Gastrocnemius medialis (tissue), 4 donors: ENCODE results near the gene HIC2. TPM values are rescaled to one million over a fixed set of nuclear protein-coding genes. Genes with fewer than 3 reads are reported as not detected.

Experiments used
- ATAC-seq, 2 donors: fragments of 150-250 bp; one replicate each; pipeline ENCODE4 v1.9.1; 2016
- DNase-seq, 2 donors: peaks; one replicate each; pipeline ENCODE4 v3.0.0-alpha.2; 2019
- H3K27ac ChIP-seq, 4 donors: fragments of 200-600 bp; sonication (generic); 1 replicate in 1 of 4; 2 replicates in 3 of 4; pipeline ENCODE4 v1.5.1; 2016 to 2018; ENCODE audit warnings: mild to moderate bottlenecking in 2 of 4, moderate library complexity in 1 of 4
- H3K27me3 ChIP-seq, 3 donors: fragments of 200-600 bp; sonication (generic) in 2 of 3; 1 replicate in 1 of 3; 2 replicates in 2 of 3; pipeline versions ENCODE4 v1.5.1 to v1.6.0; 2016 to 2019; ENCODE audit warnings: mild to moderate bottlenecking in 1 of 3, moderate library complexity in 1 of 3
- H3K36me3 ChIP-seq, 2 donors: fragments of 200-600 bp; sonication (generic) in 1 of 2; one replicate each; pipeline ENCODE4 v1.5.1; 2017 to 2018
- H3K4me1 ChIP-seq, 2 donors: fragments of 200-600 bp; sonication (generic) in 1 of 2; one replicate each; pipeline ENCODE4 v1.5.1; 2016 to 2017; ENCODE audit warnings: mild to moderate bottlenecking in 2 of 2
- H3K4me3 ChIP-seq, 4 donors: fragments of 200-600 bp; sonication (generic) in 3 of 4; 1 replicate in 1 of 4; 2 replicates in 3 of 4; pipeline ENCODE4 v1.5.1; 2016 to 2019; ENCODE audit warnings: mild to moderate bottlenecking in 2 of 4
- H3K9me3 ChIP-seq, 3 donors: fragments of 200-600 bp; sonication (generic) in 2 of 3; 1 replicate in 1 of 3; 2 replicates in 2 of 3; pipeline ENCODE4 v1.5.1; 2016 to 2019
- POLR2A ChIP-seq, 2 donors: fragments of 450-650 bp; IDR thresholded peaks; one replicate each; pipeline ENCODE4 v1.6.1; 2017; ENCODE audit warnings: antibody characterized with exemption in 2 of 2, mild to moderate bottlenecking in 2 of 2, moderate library complexity in 2 of 2
- in situ Hi-C, 4 donors: fragments of 200-750 bp; cut with MboI; loops; one replicate each; pipeline versions ENCODE4 v1.15.0 to v1.8.0; 2017; ENCODE audit warnings: low sequenced_read_pairs in 4 of 4
- intact Hi-C: fragments of 100-400 bp; cut with DNase I; formaldehyde crosslinking; loops from one replicate; pipeline ENCODE4 v1.15.1; 2023; ENCODE audit warnings: low total_unique reads
- total RNA-seq, 4 donors: library from RNA; depleted of rRNA; stranded (reverse); fragments of >200 nt; gene quantifications; one replicate each; pipeline versions ENCODE4 v1.1.0 to v1.2.3, GENCODE V29; 2016
- TF ChIP-seq, protein P1 (sequence below), 5 experiments: fragments of 450-650 bp in 3 of 5; fragments of 200-600 bp in 2 of 5; sonication (generic) in 2 of 5; IDR thresholded peaks in 4 of 5; conservative IDR thresholded peaks in 1 of 5; 1 replicate in 4 of 5; 2 replicates in 1 of 5; pipeline ENCODE4 v1.5.1; 2016 to 2019; ENCODE audit warnings: antibody characterized with exemption in 5 of 5, mild to moderate bottlenecking in 3 of 5, moderate library complexity in 3 of 5

HIC2 gene
- total RNA-seq, 4 donors from 2014 or later, result 1.5 to 4.0 (median 2.0) TPM

DNA sequence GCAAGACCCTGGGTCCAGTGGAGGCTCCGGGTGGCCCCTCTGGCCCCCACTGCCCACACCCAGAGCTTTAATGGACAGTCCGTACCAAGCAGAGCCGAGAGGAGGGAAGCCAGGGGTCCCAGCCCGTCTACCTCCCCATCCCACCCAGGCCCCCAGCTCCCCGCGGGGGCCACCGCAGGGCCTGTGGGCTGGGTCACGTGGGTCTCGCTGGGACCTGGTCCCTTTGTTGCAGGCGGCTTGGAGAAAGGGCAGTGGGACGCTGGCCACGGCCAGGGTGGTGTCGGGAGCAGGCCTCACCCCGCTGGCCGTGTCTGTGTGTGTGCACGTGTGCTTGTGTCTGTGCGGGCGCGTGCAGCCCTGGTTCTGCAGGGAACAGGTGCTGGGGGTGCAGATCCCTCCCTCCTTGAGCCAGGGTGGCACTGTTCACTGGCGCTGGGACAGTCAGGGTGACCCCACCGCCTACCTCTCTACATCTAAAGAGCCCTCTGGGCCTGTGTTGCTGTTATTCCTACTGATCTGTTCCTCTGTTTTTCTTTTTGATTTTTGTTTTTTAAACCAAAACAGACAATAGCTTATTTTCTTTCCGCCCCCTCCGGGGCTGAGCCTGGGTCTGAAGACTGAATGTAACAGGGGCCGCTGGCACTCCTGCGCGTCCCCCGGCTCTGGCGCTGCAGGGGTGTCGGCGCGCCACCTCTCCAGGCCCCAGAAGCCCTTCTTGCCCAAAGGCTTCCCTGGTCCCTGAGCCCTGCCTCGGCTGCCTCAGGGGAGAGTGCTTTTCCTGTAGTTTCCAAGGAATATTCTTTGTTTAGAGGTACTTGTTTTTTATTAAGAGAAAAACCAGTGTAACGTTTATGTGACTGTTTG, 29.9 kb downstream of the HIC2 start:
- TF ChIP-seq POLR2A (IDR thresholded peaks at IDR 0.05), result no peak
- TF ChIP-seq, protein P1, sequence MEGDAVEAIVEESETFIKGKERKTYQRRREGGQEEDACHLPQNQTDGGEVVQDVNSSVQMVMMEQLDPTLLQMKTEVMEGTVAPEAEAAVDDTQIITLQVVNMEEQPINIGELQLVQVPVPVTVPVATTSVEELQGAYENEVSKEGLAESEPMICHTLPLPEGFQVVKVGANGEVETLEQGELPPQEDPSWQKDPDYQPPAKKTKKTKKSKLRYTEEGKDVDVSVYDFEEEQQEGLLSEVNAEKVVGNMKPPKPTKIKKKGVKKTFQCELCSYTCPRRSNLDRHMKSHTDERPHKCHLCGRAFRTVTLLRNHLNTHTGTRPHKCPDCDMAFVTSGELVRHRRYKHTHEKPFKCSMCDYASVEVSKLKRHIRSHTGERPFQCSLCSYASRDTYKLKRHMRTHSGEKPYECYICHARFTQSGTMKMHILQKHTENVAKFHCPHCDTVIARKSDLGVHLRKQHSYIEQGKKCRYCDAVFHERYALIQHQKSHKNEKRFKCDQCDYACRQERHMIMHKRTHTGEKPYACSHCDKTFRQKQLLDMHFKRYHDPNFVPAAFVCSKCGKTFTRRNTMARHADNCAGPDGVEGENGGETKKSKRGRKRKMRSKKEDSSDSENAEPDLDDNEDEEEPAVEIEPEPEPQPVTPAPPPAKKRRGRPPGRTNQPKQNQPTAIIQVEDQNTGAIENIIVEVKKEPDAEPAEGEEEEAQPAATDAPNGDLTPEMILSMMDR (IDR thresholded peaks at IDR 0.05 in 4 of 5, conservative IDR thresholded peaks at IDR 0.05 in 1 of 5), result no peak
- no peaks in the 10 kb centered on the region for H3K9me3 ChIP-seq
- peaks cover 0 to 20% of the 10 kb centered on the region in 2 donors for H3K36me3 ChIP-seq
- in situ Hi-C loops, result no loop called here
- H3K4me3 ChIP-seq, result no peak overlapping the region
- ATAC-seq (no peak), DNase-seq (no peak)
- peaks cover 0 to 5% of the 10 kb centered on the region in 2 donors for H3K4me1 ChIP-seq
- no peak overlapping the region for H3K27ac ChIP-seq
- H3K27me3 ChIP-seq, result no peaks in the 10 kb centered on the region
- intact Hi-C loops, result no loop called here

DNA sequence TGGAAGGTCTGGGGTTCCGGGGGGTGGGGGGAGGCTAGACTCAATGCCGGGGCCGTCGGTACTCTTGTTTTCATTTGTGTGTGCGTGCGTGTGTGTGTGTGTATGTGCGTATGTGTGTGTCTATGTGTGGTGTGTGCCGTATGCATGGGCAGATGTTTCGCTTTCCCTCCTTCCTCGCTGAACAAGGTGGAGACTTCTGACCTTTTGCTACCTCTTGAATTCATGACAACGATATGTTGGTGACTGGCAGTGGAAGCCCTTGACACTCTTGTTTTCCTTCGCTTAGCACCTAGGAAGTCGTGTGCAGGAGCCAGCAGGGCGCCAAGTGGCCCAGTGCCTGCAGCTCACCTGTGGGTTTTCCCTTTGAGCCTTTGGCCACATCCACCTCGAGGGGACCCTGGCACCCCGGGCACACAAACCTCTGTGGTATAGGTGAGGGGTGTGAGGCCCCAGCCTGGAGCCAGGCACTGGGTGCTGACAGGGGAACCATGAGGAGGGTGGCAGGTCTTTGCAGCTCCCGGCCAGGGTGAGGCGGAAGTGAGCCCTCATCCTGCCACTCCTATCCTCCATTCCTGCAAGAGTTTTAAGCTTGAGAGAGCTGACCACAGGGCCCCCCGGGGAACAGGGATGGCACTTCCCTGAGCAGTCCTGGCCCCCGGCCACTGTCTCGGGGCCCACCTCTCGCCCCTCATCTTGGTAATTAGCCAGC, 30.7 kb downstream of the HIC2 start:
- H3K4me1 ChIP-seq, result peaks cover 0 to 5% of the 10 kb centered on the region in 2 donors
- DNase-seq, result no peak
- ATAC-seq, result no peak
- H3K4me3 ChIP-seq, result no peak overlapping the region
- H3K27ac ChIP-seq, result no peak overlapping the region
- TF ChIP-seq, protein P1 (IDR thresholded peaks at IDR 0.05 in 4 of 5, conservative IDR thresholded peaks at IDR 0.05 in 1 of 5), result no peak
- TF ChIP-seq POLR2A (IDR thresholded peaks at IDR 0.05), result no peak
- in situ Hi-C loops, result no loop called here
- peaks cover 0 to 20% of the 10 kb centered on the region in 2 donors for H3K36me3 ChIP-seq
- no peaks in the 10 kb centered on the region for H3K27me3 ChIP-seq
- H3K9me3 ChIP-seq, result no peaks in the 10 kb centered on the region
- intact Hi-C loops, result no loop called here

DNA sequence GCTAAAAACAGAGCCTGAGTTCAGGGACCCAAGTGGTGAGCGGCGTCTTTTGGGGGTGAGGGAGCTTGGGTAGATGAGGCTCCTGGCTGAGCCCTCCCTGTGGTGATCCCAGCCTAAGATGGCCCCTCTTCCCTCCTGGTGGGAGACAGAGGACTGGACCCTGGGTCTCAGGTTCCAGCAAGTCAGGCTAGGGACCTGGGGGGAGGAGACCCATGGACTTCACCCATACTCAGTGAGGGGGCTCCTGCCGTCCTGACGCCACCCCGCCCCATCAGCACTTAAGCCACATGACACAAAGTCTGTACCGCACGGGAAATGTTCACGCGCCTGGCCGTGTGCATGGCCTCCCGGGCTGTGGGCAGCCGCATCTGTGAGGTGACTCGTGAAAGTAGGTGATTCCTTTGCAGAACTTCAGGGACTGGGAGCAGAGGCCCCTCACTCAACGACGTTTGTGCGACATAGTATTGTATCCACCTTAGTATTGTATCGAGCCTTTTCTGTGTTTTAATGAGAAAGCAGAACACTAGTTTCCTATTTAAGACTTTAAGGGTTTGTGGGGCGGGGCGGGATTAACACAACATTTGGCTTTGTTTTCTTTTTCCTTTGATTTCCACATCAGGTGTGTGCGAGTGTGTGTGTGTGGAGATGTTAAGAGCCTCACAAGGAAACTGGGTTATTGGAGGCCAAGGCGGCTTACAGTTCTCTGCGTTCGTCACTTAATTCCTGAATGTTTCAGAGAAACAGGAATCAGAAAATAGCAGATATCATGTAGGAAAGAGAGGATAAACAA, 31.7 kb downstream of the HIC2 start:
- no peaks in the 10 kb centered on the region for H3K27me3 ChIP-seq
- peaks cover 0 to 20% of the 10 kb centered on the region in 2 donors for H3K36me3 ChIP-seq
- no peak for TF ChIP-seq POLR2A (IDR thresholded peaks at IDR 0.05)
- TF ChIP-seq, protein P1 (IDR thresholded peaks at IDR 0.05 in 4 of 5, conservative IDR thresholded peaks at IDR 0.05 in 1 of 5), result no peak
- intact Hi-C loops, result no loop called here
- H3K27ac ChIP-seq, result no peak overlapping the region
- no peak for ATAC-seq
- no peaks in the 10 kb centered on the region for H3K4me1 ChIP-seq
- H3K9me3 ChIP-seq, result no peaks in the 10 kb centered on the region
- DNase-seq, result no peak
- H3K4me3 ChIP-seq, result no peak overlapping the region
- in situ Hi-C loops, result no loop called here

DNA sequence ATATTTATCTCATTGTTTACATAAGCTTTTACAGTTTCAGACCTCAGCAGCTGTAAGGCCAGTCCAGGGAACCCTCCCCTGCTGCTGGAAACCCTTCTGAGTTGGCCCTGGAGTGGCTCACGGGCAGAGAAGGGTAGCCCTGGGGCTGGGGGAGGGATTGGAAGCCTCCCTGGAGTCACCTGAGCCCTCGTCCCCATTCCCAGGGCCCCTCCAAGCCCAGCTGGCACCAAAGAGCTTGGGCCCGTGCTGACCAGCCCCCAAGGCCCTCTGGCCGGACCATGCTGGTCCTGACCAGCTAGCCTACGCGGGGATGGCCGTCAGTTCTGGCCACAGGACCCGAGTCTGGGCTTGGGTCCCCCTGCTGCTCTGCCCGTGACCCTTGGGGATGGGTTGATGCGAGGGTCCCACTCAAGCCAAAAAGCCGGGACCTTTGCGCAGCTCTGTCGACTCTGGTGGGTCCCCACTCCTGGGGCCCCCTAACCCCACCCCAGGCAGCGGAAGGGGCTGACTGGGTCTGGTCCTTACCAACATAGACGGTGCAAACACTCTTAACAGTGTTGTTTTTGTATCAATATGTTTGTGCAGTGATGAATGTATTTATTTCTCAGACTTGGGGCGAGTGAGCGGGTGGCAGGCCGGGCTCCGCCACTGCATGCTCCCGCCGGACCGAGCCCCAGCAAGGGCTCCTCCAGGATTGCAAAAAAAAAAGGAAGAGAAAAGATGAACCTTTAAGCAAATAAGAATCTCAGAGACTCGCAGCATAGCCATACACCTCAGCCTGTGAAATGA, 32.6 kb downstream of the HIC2 start:
- intact Hi-C loops, result no loop called here
- in situ Hi-C loops, result no loop called here

More for the DNA sequence above, 32.6 kb downstream of the HIC2 start:
- Histone ChIP-seq H3K9me3 (no peaks in the 10 kb centered on the region), H3K4me3 (no peak overlapping the region), H3K27ac (no peak overlapping the region), H3K4me1 (no peaks in the 10 kb centered on the region), H3K36me3 (peaks cover 0 to 20% of the 10 kb centered on the region in 2 donors), H3K27me3 (no peaks in the 10 kb centered on the region)
- TF ChIP-seq POLR2A (IDR thresholded peaks at IDR 0.05), result no peak
- TF ChIP-seq, protein P1 (IDR thresholded peaks at IDR 0.05 in 4 of 5, conservative IDR thresholded peaks at IDR 0.05 in 1 of 5), result no peak
- ATAC-seq (no peak), DNase-seq (no peak)
